Measurements from ENCODE around the gene FLG2.

DNA sequence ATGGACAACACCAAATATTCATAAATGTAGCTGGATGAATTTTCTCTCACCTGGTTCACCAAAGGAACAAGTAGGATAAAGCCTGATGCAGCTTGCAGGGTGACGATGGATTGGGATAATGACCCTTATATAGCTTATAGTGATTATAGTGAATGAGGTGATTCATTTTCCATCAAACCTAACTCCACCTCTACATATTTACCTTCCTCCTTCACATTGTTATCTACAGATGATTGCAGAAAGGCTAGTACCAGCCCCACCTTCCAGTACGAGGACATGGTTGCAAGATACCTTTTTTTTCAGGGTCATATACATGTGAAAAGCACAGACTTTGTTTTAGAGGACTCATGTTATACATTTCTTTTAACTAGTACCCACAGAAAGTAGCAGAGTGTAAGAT is at the start of gene FLG2:
- TF ChIP-seq EZH2phosphoT487 (IDR thresholded peaks at IDR 0.05; ENCODE audit: borderline replicate concordance, low read depth), result no peak
- no peak for TF ChIP-seq CTCF (IDR thresholded peaks at IDR 0.05)
- TF ChIP-seq RAD21 (IDR thresholded peaks at IDR 0.05; ENCODE audit: low read length), result no peak

Data from SK-N-SH (cell line).